Omental fat pad (tissue), 4 donors: ENCODE data around the gene ZNF304. TPM values are rescaled to one million over a fixed set of nuclear protein-coding genes. Genes with fewer than 3 reads are reported as not detected.

Source experiments
- ATAC-seq: fragments of 150-250 bp; one replicate; pipeline ENCODE4 v1.9.1; 2016; ENCODE audit warnings: mild to moderate bottlenecking, moderate library complexity; ENCODE audit not compliant: low FRiP score
- DNase-seq: peaks from one replicate; pipeline ENCODE4 v3.0.0-alpha.2; 2019; ENCODE audit warnings: low spot score
- CTCF ChIP-seq, 3 donors: fragments of 450-650 bp; IDR thresholded peaks; one replicate each; pipeline ENCODE4 v1.5.1; 2016 to 2017; ENCODE audit warnings: antibody characterized with exemption in 3 of 3, mild to moderate bottlenecking in 3 of 3, moderate library complexity in 2 of 3
- total RNA-seq, 4 donors: library from RNA; depleted of rRNA; stranded (reverse); fragments of >200 nt; gene quantifications; one replicate each; pipeline ENCODE4 v1.1.0, GENCODE V29; 2016

Gene ZNF304
- total RNA-seq, 4 donors from 2014 or later: 4.6 to 11.0 (median 7.3) TPM

- TF ChIP-seq CTCF (IDR thresholded peaks at IDR 0.05): no peak
- ATAC-seq (no peak), DNase-seq (no peak)
These were observed 23.1 kb upstream of the ZNF304 start for GRCh38 chr19:57327993-57328392.

GRCh38 chr19:57334191-57334590 is 16.9 kb upstream of the ZNF304 start:
- ATAC-seq (no peak), DNase-seq (no peak)
- no peak for TF ChIP-seq CTCF (IDR thresholded peaks at IDR 0.05)

- DNase-seq (no peak), ATAC-seq (no peak)
- TF ChIP-seq CTCF (IDR thresholded peaks at IDR 0.05): no peak
These were observed 12.2 kb upstream of the ZNF304 start for GRCh38 chr19:57338877-57339276.

- no peak for TF ChIP-seq CTCF (IDR thresholded peaks at IDR 0.05)
- no peak for ATAC-seq
- DNase-seq: no peak
These were observed 8.5 kb upstream of the ZNF304 start for GRCh38 chr19:57342582-57342981.

GRCh38 chr19:57348136-57348535 is 2.9 kb upstream of the ZNF304 start:
- TF ChIP-seq CTCF (IDR thresholded peaks at IDR 0.05): no peak
- DNase-seq (no peak), ATAC-seq (no peak)

- ATAC-seq: no peak
- TF ChIP-seq CTCF (IDR thresholded peaks at IDR 0.05): no peak
These were observed 796 bp downstream of the ZNF304 start for GRCh38 chr19:57351867-57352266.

GRCh38 chr19:57355916-57356315 is 4.8 kb downstream of the ZNF304 start:
- no peak for TF ChIP-seq CTCF (IDR thresholded peaks at IDR 0.05)
- ATAC-seq (no peak), DNase-seq (no peak)

More at GRCh38 chr19:57351867-57352266, 796 bp downstream of the ZNF304 start:
- DNase-seq: no peak
